ENCODE results near the gene CDH4.
"Not testable (repeated sequence)": the region's sequence is repeated elsewhere in the genome, so short reads cannot be mapped to it uniquely, and the experiment has no call there.

Gene CDH4

GRCh38 chr20:61449916-61450315, 197.9 kb downstream of the CDH4 start:
- no peak for FAIRE-seq
- TF ChIP-seq POLR2A (IDR thresholded peaks at IDR 0.05; ENCODE audit: low read depth, low read length), result no peak
- DNase-seq (ENCODE audit: insufficient read length, low spot score), result no peak

- no peak for TF ChIP-seq POLR2A (IDR thresholded peaks at IDR 0.05; ENCODE audit: low read depth, low read length)
- no peak for DNase-seq (ENCODE audit: insufficient read length, low spot score)
- no peak for FAIRE-seq
Observed at GRCh38 chr20:61450549-61450948, 198.5 kb downstream of the CDH4 start.

- no peak for TF ChIP-seq POLR2A (IDR thresholded peaks at IDR 0.05; ENCODE audit: low read depth, low read length)
- no peak for FAIRE-seq
- DNase-seq (ENCODE audit: insufficient read length, low spot score), result no peak
Observed at GRCh38 chr20:61451009-61451408, 198.9 kb downstream of the CDH4 start.

- DNase-seq (ENCODE audit: insufficient read length, low spot score) (no peak), FAIRE-seq (no peak)
- no peak for TF ChIP-seq POLR2A (IDR thresholded peaks at IDR 0.05; ENCODE audit: low read depth, low read length)
Observed at GRCh38 chr20:61451953-61452352, 199.9 kb downstream of the CDH4 start.

GRCh38 chr20:61453219-61453618, 201.2 kb downstream of the CDH4 start:
- TF ChIP-seq POLR2A (IDR thresholded peaks at IDR 0.05; ENCODE audit: low read depth, low read length), result no peak
- no peak for FAIRE-seq

GRCh38 chr20:61453623-61454022, 201.6 kb downstream of the CDH4 start:
- FAIRE-seq; DNase-seq (ENCODE audit: insufficient read length, low spot score): not testable (repeated sequence)

More at GRCh38 chr20:61453219-61453618, 201.2 kb downstream of the CDH4 start:
- DNase-seq (ENCODE audit: insufficient read length, low spot score), result no peak

GRCh38 chr20:61454053-61454452, 202.0 kb downstream of the CDH4 start:
- FAIRE-seq (no peak), DNase-seq (ENCODE audit: insufficient read length, low spot score) (no peak)
- TF ChIP-seq POLR2A (IDR thresholded peaks at IDR 0.05; ENCODE audit: low read depth, low read length), result no peak

- FAIRE-seq, result no peak
- TF ChIP-seq POLR2A (IDR thresholded peaks at IDR 0.05; ENCODE audit: low read depth, low read length), result no peak
- no peak for DNase-seq (ENCODE audit: insufficient read length, low spot score)
Observed at GRCh38 chr20:61455508-61456215, 203.6 kb downstream of the CDH4 start.

GRCh38 chr20:61457725-61458124, 205.7 kb downstream of the CDH4 start:
- no peak for DNase-seq (ENCODE audit: insufficient read length, low spot score)
- FAIRE-seq, result no peak
- no peak for TF ChIP-seq POLR2A (IDR thresholded peaks at IDR 0.05; ENCODE audit: low read depth, low read length)

GRCh38 chr20:61458146-61458746, 206.2 kb downstream of the CDH4 start:
- FAIRE-seq, result no peak
- DNase-seq (ENCODE audit: insufficient read length, low spot score), result no peak
- no peak for TF ChIP-seq POLR2A (IDR thresholded peaks at IDR 0.05; ENCODE audit: low read depth, low read length)

- DNase-seq (ENCODE audit: insufficient read length, low spot score) (no peak), FAIRE-seq (no peak)
Observed at GRCh38 chr20:61459266-61459665, 207.2 kb downstream of the CDH4 start.

GRCh38 chr20:61459705-61460104, 207.6 kb downstream of the CDH4 start:
- FAIRE-seq (no peak), DNase-seq (ENCODE audit: insufficient read length, low spot score) (no peak)

More at GRCh38 chr20:61459266-61459665, 207.2 kb downstream of the CDH4 start:
- no peak for TF ChIP-seq POLR2A (IDR thresholded peaks at IDR 0.05; ENCODE audit: low read depth, low read length)

GRCh38 chr20:61460261-61461052, 208.4 kb downstream of the CDH4 start:
- TF ChIP-seq POLR2A (IDR thresholded peaks at IDR 0.05; ENCODE audit: low read depth, low read length), result no peak
- DNase-seq (ENCODE audit: insufficient read length, low spot score), result no peak
- FAIRE-seq, result no peak

More at GRCh38 chr20:61459705-61460104, 207.6 kb downstream of the CDH4 start:
- no peak for TF ChIP-seq POLR2A (IDR thresholded peaks at IDR 0.05; ENCODE audit: low read depth, low read length)

GRCh38 chr20:61461461-61461860, 209.4 kb downstream of the CDH4 start:
- FAIRE-seq, result no peak
- no peak for DNase-seq (ENCODE audit: insufficient read length, low spot score)
- TF ChIP-seq POLR2A (IDR thresholded peaks at IDR 0.05; ENCODE audit: low read depth, low read length), result no peak

Data from H54 (cell line).